ENCODE results near the gene HTR3A. TPM values are rescaled to one million over a fixed set of nuclear protein-coding genes. Genes with fewer than 3 reads are reported as not detected.

HTR3A gene
- total and polyA plus RNA-seq, 9 of the 15 experiments (the other 6 are each of a cell fraction or from before 2014, with no cell fraction given), result not detected

- no peak for TF ChIP-seq CTCFL (IDR thresholded peaks at IDR 0.05; ENCODE audit: borderline replicate concordance, insufficient read depth, low read depth, low read length, poor library complexity, severe bottlenecking)
- no peak for TF ChIP-seq RAD21 (CRISPR knock-in tag; conservative IDR thresholded peaks at IDR 0.05 in 1 of 2, IDR thresholded peaks at IDR 0.05 in 1 of 2)
- TF ChIP-seq ZEB2 (IDR thresholded peaks at IDR 0.05), result no peak
- no peak for TF ChIP-seq CEBPB (tag; IDR thresholded peaks at IDR 0.05)
- TF ChIP-seq ZC3H4 (CRISPR knock-in tag; IDR thresholded peaks at IDR 0.05; ENCODE audit: borderline replicate concordance), result no peak
- no peak for TF ChIP-seq XRCC5 (IDR thresholded peaks at IDR 0.05; ENCODE audit: low read depth, low read length)
- TF ChIP-seq ID3 (CRISPR knock-in tag; IDR thresholded peaks at IDR 0.05), result no peak
- no peak for TF ChIP-seq ID3 (tag; IDR thresholded peaks at IDR 0.05)
- no peak for TF ChIP-seq EP400 (IDR thresholded peaks at IDR 0.05)
These were observed 57.0 kb downstream of the HTR3A start (continued) for GRCh38 chr11:114031967-114032320.

GRCh38 chr11:114033066-114033465, 58.2 kb downstream of the HTR3A start:
- Histone ChIP-seq H3K36me3 (ENCODE audit: control insufficient read depth, insufficient read depth, low read length) (no peaks in the 10 kb centered on the region), H3K27ac (ENCODE audit: extremely low read depth, low read depth, low read length) (no peak overlapping the region), H3K79me2 (ENCODE audit: control insufficient read depth, insufficient read depth, low read length) (no peaks in the 10 kb centered on the region), H3K27me3 (ENCODE audit: control insufficient read depth in 2 of 2, insufficient read depth in 2 of 2, low read length in 2 of 2) (peaks cover 13 to 60% of the 10 kb centered on the region in 2 experiments; a peak in 4 of 5 replicates), H2AFZ (ENCODE audit: low read depth, low read length) (no peak overlapping the region), H3K4me3 (no peak overlapping the region), H4K20me1 (replicated peaks; ENCODE audit: control insufficient read depth, insufficient read depth, low read length) (peaks cover 7% of the 10 kb centered on the region; the same call in 1 of the 2 replicates), H3K9ac (ENCODE audit: insufficient read depth in 1 of 2, low read depth in 2 of 2, low read length in 2 of 2) (no peak overlapping the region), H3K9me3 (replicated peaks; ENCODE audit: control insufficient read depth, insufficient read depth, low read depth, low read length) (no peaks in the 10 kb centered on the region), H3K4me1 (replicated peaks in 1 of 2; ENCODE audit: control insufficient read depth in 2 of 2, insufficient read depth in 2 of 2, low read length in 2 of 2) (peaks cover 0 to 6% of the 10 kb centered on the region in 2 experiments; a peak in 1 of 5 replicates), H3K9me1 (ENCODE audit: control insufficient read depth, insufficient read depth, low read length) (no peaks in the 10 kb centered on the region), H3K4me2 (ENCODE audit: insufficient read depth, low read length) (no peak overlapping the region)
- 0% methylated on average over 5 of the region's 5 CpGs for WGBS (ENCODE audit: insufficient coverage, low coverage, missing lambda C conversion rate)
- no TSS peak for BruUV-seq (replicated peaks)
- ATAC-seq (no peak), DNase-seq (ENCODE audit: extremely low read depth in 1 of 4, low spot score in 3 of 4) (no peak), FAIRE-seq (no peak)
- in situ Hi-C loops (cut with MboI) (loop anchor here (25.0 kb wide), 1 partner anchor 729 kb away; no protein-coding TSS in a partner anchor), intact Hi-C loops (cut with micrococcal nuclease) (no loop called here)
- TF ChIP-seq ATF2 (CRISPR knock-in tag; IDR thresholded peaks at IDR 0.05) (no peak), HMBOX1 (IDR thresholded peaks at IDR 0.05) (no peak), TFAM (CRISPR knock-in tag; conservative IDR thresholded peaks at IDR 0.05) (no peak)
- POLR2A ChIA-PET, result no interaction called here
- CTCF ChIA-PET (ENCODE audit: low intra/inter-chr PET ratio), result interaction anchor here (0.6 kb wide), 1 partner anchor 229 kb away, joined by 3 read pairs; no protein-coding TSS in a partner anchor
